SIG-M5 treated with dmso at 0.1 percent for 504 hours (cell line): Measurements from ENCODE around the gene HLA-DPA1.
"Not testable (repeated sequence)": the region's sequence is repeated elsewhere in the genome, so short reads cannot be mapped to it uniquely, and the experiment has no call there.

ENCODE experiments used
- DNase-seq: peaks from one replicate; lab custom pipeline; 2025; ENCODE audit not compliant: unreplicated experiment; lab: John Stamatoyannopoulos, UW

The HLA-DPA1 gene

GRCh38 chr6:33065312-33065711 lies 8.1 kb downstream of the HLA-DPA1 start:
- no peak for DNase-seq

DNA sequence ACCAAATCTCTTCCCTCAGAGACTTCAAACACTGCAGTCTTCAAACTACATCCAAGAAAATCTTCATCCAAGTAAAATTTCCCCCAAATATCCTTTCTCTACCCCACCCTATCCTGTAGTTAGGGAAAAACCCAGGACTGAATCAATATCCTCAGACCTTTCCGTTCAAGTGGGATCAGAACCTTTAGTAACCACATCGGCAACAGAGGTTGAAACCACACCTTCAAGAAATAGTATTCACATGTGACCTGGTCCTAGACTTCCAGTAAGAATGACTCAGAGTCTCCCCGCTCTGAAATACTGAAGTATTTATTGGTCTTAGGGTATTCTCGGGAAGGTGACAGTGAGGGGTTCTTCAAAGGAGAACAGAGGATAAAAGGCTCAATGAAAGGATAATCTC lies 8.7 kb downstream of the HLA-DPA1 start:
- DNase-seq: no peak

- DNase-seq: not testable (repeated sequence)
Measured at GRCh38 chr6:33063435-33063834, 10.0 kb downstream of the HLA-DPA1 start.

DNA sequence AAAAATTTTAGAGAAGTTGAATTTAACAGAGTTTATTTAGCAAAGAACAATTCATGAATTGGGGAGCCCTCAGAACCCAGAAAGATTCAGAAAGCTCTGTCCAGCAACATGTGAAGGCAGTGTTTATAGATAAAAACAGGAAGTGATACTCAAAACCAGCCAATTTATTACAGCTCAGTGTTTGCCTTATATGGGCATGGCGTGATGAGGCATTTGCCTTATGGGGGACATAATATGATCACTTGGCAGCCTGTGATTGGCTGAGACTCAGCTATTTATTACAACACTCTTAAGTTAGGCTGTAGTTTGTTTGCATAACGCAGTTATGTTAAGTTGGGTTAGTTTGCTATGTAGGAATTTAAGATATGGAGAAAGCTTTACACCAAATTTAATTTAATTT lies 11.5 kb downstream of the HLA-DPA1 start:
- peak; percentile 54 for DNase-seq

DNA sequence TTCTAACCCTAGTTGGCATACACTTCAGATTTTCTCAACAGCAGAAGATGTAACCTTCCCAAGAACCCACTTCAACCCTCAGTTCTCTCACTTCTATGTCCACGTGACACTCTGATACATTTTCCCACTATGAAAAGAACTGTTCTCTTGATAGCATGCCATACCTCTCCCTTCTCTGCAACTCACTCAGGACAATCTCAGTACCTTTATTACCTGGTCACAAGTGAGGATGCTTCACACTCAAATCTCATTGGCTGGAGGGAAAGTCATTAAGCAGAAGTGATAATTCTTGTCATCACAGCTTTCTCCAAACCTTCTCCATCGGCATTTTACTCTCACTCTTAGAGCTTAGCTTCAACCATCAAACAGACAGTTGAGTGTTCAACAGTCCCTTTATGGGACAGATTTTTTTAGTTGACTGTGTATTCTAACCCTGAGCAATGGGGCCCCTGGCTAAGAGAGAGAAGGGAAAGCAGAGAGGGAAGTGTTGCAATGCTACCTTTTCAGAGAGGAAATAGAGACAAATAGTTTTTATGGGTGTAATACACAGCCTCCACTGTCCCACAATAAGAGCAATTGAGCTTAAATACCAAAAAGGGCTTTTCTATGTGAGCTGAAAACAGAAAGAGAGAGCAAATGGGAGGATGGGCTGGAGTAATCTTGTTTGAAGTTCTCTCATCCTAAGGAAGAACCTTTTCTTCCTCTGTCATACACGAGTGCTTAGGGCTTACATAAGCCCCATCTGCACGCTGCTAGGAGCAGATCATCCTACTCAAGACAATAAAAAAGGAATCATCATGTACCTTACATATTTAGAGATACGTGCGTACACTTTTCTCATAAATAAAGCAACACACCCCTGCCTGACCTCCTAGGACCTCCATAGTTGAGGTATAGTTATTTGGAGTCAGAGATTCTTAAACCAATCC lies 16.0 kb downstream of the HLA-DPA1 start:
- no peak for DNase-seq

- no peak for DNase-seq
Measured at GRCh38 chr6:33053230-33053629, 20.2 kb downstream of the HLA-DPA1 start.

GRCh38 chr6:33052627-33053026 lies 20.8 kb downstream of the HLA-DPA1 start:
- no peak for DNase-seq

GRCh38 chr6:33050014-33050810 lies 23.2 kb downstream of the HLA-DPA1 start:
- DNase-seq: peak; percentile 5

- DNase-seq: no peak
Measured at GRCh38 chr6:33049323-33050013, 24.0 kb downstream of the HLA-DPA1 start.

DNA sequence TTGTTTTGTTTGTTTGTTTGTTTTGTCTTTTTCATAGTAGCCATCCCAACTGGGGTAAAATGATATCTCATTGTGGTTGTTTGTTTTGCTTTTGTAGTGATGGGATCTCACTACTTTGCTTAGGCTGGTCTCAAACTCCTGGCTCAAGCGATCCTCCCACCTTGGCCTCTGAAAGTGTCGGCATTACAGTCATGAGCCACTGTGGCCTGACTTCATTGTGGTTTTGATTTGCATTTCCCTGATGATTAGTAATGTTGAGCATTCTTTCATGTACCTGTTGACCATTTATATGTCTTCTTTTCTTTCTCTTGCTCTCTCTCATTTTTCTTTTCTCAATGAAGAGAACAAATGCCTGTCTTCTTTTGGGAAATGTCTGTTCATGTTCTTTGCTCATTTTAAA lies 33.3 kb downstream of the HLA-DPA1 start:
- no peak for DNase-seq

DNA sequence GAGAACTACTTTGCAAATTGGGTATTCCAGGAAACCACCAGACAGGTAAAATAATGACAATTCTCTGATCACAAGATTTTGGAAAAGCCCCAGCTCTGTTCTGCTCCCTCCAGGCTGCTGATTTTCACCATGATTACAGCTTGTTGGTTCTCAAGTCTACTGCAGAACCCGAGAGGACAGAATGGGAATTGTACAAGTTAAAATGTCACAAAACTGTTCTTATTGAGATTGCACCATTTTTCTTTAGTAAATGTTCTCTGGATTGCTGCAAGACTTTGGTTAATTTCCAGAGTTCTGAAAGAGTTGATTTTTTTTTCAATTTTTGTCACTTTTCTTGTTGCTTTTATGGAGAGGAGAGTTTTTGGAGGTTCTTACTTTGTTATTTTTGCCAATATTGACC lies 36.9 kb downstream of the HLA-DPA1 start:
- DNase-seq: no peak

DNA sequence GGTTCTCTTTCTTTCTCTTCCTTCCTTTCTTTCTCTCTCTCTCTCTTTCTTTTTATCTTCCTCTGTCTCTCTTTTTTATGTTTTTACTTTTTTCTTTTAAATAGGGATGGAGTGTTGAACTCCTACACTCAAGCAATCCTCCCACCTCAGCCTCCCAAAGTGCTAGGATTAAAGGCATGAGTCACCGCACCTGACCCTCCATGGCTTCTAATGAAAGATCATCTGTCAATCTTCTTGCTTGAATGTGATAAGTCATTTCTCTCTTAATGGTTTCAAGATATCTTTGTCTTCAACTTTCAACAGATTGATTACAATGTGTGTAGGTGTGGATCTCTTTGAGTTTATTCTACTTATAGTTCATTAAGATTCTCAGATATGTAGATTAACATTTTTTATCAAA lies 38.9 kb downstream of the HLA-DPA1 start:
- DNase-seq: no peak

- no peak for DNase-seq
Measured at GRCh38 chr6:33030245-33030644, 43.2 kb downstream of the HLA-DPA1 start.

DNA sequence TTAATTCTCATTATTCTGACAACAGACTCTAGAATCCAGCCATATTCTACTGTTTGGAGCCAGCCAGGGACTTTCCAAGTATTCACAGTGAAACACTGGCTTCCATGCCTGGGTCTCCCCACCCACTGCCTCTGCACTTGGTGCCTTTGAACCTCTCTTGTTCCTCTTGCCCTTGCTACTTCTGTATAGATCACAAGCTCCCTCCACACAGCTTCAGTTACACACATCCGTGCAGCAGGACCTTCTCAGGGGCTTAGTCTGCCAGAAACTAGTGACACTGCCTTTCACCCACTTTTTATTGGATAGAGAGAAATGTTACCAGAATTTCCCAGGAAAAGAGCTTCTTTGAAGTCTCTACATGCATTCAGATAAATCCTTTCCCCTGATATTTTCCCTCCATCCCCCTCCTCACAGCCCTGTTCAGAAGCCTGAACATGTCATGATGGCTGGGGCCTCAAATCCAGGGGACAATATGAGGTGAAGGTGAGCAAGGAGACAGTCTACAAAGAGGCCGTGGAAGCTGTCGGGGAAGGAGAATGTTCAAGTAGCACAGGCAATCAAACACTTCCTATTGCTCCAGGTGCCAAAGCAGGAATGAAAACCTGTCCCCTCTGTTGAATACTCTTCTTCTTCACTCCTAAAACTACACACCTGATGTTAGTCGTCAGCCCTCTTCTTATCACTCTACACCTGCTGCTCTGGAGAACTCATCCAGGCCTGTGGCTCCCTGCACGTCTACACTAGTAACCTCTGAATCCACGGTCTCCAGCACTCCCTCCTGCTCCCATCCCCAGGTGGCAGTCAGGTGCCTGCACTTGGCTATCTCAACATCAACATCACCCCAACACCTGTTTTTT lies 43.9 kb downstream of the HLA-DPA1 start:
- DNase-seq: peak; percentile 10

- DNase-seq: no peak
Measured at GRCh38 chr6:33028220-33028849, 45.1 kb downstream of the HLA-DPA1 start.

- no peak for DNase-seq
Measured at GRCh38 chr6:33024521-33024920, 48.9 kb downstream of the HLA-DPA1 start.

GRCh38 chr6:33023536-33023935 lies 49.9 kb downstream of the HLA-DPA1 start:
- no peak for DNase-seq

GRCh38 chr6:33021917-33022316 lies 51.5 kb downstream of the HLA-DPA1 start:
- no peak for DNase-seq

- no peak for DNase-seq
Measured at GRCh38 chr6:33019372-33019771, 54.1 kb downstream of the HLA-DPA1 start.

DNA sequence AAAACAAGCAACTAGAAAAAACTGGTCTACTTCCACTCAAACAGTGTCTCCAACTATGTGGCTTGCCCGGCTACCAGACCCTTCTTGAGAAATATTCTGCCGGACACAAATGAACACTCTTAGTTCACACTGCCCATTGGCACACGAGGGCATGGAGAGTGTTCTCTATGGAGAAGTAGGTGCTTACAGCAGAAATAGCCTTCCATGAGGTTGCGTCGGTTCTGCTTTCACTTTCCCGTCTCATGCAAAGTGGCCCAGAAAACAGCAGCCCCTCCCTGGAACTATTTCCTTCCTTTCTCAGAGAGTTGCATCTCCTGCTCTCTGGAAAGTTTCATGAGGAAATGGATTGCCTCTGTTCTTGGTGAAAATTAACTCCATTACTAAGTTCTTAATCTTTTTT lies 54.5 kb downstream of the HLA-DPA1 start:
- DNase-seq: peak; percentile 87
